NCI-H2081 (cell line): ENCODE results near the gene MPZL1.

Experiments used
- DNase-seq, 2 experiments: peaks; one replicate each; lab custom pipeline; 2025; lab: John Stamatoyannopoulos, UW

Gene MPZL1

DNA sequence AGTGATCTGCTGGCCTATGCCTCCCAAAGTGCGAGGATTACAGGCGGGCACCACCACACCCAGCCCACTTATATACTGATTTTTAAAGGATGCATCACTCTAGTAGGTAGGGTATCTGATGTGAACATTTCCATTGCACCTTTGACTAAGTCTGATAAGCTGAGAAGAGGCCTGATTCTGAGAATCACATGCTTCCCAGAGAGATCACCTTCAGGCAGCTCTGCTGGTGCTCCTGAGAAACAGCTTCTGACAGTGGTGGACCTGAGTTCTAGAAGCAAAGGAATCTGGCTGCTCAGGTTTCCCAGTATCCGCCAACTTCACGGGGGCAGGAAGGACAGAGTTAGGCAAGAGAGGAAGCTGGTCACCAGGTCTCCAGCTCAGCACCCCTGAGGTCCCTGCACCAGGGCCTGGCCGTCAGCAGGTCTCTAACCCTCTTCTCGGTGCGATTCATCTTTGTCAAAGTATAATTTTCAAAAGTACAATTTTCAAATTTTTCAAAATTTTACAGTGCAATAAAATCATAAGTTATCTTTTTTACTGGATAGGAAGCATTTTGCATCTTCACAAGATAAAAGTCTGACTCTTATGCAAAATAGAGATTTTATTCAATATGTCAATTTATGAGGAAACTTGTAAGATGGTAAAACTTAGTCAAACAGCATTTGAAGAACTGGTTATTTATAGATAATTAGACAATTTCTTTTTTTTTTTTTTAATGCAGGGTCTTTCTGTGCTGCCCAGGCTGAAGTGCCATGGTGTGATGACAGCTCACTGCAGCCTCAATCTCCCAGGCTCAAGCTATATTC is 25.8 kb upstream of the MPZL1 start:
- DNase-seq, result no peak

DNA sequence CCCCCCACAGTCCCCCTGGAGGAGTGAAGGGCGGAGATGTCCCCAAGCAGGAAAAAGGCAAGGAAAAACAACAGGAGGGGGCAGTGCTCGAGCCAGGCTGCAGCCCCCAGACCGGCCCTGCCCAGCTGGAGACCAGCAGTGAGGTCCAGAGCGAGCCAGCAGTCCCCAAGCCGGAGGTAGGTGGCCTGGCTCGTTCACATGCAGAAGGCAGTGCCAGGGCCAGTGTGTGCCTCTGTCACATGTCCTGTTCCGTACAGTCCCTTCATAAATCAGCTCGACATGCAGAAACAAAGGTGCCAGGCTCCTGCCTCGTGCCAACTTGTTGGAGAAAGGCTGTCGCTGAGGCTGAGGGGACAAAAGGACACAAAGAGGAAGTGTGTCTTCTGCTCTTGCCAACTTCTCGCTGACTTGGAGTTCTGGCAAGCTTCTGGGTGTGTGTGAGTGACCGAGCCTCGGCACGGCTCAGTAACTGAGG is 24.1 kb upstream of the MPZL1 start:
- DNase-seq, result peak in 1 of 2 experiments; percentile 17

DNA sequence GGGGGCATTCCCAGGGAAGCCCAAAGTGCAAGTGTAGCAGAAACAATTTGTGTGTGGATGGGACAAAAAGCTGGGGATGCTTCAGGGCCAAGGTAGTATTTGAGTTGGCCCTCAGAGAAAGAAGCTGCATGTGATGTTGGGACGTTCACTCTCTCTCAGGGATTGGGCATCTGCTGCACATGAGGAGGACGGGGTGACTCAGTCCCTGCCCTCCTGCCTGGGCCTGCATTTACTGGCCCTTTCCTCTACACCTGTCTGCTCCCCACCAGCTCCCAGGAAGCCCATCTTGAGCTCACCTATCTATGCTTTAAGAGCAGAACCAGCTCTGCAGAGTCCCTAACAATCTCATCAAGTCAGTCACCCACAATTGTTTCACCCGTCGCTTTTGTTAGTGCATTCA is 23.5 kb upstream of the MPZL1 start:
- DNase-seq, result no peak

DNA sequence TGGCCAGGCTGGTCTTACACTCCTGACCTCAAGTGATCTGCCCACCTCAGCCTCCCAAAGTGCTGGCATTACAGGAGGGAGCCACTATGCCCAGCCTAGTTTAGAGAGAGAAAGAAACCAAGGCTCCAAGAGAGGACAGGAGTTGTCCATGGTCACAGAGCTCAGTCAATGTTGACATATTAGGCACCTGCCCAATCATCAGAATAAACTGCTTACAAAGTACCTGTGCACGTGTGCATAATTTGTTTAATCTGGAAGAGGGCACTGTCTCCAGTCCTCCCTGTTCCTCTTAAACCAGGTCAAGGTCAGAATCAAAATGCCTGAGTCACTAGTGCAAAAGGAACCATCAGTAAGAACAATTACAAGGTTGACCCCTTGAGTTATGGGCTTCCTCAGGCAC is 20.3 kb upstream of the MPZL1 start:
- no peak for DNase-seq

DNA sequence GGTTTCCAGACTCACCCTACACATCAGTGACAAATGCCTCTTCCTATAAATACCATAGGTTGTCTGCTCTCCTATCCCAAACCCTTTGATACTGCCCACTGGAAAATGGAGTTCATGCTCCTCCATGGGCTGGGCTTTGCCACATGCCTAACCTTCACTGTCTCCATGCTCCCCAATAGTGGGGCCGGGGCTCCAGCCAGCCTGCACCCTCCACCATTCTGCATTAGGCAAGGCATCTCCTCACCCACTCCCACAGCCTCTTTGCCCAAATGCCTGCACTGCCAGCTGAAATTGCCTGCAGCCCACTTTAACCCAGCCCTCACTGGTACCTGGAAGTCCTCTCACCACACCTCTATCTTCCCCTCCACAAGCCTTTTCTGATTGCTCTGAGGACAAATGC is 18.2 kb upstream of the MPZL1 start:
- no peak for DNase-seq

DNA sequence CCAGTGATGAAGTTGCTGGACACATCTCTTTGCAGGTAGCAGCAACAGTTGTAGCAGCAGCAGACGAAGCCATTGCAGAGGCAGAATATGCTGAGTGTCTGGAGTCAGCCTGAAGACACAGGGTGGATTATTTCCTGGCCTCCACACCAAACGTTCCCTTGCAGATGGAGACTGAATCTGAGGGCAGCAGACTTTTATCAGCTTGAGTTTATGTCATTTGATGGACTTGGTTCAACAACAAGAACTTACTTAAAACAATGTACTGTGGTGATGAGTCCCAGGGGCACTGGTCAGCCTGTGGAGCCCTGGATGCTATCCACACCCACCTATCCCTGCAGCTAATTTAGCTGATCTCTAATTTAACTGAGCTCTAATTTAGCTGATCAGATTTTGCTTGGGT is 17.1 kb upstream of the MPZL1 start:
- no peak for DNase-seq

DNA sequence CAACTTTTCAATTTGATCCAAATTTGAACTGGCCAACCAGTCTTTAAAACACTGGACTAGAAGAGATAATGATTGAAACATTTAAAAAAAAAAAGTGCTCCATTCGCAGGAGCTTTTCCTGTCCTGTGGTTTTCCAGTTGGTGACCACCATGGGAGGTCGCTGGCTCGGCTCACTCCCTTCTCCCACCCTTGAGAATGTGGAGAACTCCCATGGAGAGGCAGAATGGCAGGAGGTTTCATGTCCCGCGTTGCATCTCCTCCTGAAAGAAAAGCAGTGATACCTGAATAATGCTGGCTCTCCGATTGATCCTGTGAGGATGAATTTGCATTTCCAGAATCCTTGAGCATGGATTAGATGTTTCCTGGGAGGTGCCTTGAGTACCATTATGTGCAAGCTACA is 16.5 kb upstream of the MPZL1 start:
- no peak for DNase-seq

DNA sequence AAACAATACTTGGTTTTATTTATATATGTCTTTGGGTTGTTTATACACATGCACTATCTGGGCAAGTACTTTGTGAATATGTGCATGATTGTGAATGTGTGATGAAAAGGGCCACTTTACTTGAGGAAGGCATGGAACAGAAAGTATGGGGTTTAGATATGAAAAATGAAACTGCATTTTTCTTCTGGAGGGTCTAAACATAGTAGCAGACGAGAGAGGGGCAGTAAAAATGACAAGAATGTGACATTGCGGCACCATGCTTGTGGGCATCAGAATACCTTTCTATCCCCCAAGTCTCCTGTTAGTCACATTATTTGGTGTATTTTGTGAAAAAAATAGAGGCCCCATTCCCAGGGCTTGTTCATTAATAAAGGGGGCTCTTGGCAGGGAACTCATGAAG is 15.4 kb upstream of the MPZL1 start:
- DNase-seq, result no peak

DNA sequence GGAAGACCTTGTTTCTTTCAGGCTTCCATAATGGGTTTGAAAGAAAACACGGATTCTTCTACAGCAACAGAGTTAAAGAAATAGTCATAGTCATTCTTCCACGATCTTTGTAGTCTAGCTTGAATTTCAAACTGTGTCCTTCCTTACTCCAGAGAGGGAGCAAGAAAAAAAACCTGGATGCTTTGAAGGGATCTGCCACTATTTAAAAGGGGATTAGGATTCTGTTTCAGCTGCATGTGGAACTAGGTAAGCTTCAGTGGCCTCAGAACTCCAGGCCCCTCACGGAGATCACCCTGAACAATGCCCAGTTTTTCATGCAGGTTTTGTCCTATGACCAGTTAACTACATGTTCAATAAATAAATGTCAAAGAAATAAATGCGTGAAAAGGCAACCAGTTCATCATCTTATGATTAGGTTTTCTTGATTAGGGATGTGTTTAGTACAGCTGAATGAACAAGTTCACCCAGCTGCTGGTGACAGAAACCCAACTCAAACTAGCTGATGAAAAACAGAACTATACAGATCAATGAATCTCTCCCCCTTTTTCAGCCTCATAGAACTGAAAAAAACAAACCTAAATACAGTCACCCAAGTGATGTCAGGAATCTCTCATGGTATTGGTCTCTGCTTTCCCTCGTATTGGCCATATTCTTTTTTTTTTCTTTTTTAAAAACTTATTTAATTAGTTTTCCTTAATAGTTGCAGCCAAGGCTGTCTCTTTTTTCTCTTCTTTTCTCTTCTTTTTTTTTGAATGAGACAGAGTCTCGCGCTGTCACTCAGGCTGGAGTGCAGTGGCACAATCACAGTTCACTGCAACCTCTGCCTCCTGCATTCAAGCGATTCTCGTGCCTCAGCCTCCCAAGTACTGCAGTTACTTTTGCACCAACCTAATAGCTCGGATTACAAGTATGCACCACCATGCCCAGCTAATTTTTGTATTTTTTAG is 14.6 kb upstream of the MPZL1 start:
- no peak for DNase-seq

DNA sequence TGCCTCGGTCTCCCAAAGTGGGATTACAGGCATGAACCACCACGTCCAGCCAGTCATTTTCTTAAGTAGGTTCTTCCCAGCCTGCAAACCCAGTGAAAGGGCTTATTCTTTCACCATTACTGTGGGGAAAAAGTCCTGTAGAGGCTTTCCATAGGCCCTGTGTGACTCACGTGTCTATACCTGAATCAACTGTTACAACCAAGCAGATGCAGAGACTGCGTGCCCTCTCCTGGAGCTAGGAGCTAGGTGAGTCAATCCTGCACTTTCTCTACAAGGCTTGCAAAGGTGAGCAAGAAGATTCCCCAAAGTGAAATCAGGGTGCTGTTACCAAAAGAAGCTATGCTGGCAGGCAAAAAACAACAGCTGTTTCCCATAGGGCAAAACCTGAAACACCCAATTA is 13.8 kb upstream of the MPZL1 start:
- DNase-seq, result no peak

DNA sequence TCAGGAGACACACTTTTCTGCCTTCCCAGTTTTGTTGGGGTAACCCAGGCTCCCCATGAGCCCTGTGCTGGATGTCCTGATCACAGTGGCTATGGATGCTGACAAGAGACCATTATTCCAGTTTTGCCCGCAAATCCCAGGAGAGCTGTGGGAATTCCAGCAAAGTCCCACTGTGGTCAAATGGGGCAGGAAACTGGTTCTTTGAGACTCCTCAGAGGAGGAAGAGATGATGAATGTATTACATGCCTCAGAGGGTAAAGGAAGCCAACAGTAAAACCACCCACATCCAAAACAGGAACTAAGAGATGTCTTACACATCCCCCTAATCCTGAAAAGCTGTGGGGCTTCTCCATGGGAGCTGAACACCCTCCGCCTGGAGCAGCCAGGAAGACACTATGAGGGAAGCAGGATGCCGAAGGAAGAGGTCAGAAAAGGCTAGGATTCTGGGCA is 12.8 kb upstream of the MPZL1 start:
- DNase-seq, result no peak

DNA sequence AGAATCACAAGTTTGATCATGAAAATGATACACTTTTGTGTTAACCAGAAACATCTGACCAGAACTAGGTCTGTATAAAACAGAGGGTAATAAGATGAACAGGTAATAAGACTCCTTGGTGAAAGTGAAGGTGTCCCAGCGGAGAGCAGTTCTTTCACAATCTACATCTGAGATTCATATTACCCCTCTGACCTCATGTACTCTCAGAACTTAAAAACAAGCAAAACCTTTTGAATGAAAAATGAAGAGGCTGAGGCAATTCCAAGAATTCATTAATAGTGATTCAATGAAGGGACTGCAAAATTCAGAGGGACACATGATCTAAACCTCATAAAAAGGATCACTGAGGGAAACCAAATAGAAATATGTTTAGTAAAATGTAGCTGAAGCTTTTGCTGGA is 10.9 kb upstream of the MPZL1 start:
- DNase-seq, result no peak

DNA sequence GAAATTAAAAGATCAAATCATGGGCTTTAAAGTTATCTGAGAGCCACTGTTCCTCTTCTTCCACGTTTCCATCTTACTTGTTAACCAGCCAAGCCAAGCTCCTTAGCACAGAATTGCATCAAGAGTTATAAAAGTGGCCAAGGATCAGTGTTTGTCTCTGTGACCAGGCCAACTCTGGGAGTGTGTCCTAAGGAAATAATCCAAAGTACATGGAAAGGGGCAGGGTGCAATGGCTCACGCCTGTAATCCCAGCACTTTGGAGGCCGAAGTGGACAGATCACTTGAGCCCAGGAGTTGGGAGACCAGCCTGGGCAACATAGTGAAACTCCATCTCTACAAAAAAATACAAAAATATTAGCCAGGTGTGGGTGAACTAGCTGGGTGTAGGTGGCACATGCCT is 10.0 kb upstream of the MPZL1 start:
- no peak for DNase-seq

DNA sequence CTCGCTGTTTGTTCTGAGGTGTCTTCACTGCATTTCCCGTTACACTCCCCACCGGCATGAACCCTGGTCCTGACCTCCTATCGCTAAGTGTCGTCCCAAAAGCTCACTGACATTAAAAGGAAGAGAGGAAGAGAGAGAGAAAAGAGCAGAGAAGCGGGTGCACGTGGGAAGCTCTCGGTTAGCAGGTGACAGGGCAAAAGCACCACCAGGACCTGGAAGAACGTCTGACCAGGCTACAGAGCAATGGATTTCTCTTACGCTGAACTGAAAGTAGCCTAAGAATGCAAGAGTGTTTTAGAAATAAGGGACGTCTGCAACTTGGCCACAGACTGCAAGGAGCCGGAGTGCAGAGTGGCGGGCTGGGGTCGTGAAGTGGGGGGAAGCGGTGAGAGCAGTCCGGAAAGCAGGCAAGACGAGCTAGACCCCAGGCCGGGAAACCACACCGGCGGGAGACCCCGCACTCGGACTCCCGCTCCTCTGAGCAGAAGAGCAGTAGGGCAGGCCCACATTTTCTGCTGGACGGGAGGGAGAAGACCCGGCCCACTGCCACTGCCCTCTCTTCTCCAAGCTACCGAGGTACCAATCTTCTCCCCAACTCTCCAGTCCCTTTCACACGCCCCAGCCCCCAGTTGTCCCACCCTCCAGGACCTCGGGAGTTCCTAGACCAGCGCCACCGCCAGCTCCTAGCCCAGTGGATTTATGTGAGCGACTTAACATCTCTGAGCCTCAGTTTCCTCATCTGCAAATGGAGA is 8.3 kb upstream of the MPZL1 start:
- DNase-seq, result no peak

DNA sequence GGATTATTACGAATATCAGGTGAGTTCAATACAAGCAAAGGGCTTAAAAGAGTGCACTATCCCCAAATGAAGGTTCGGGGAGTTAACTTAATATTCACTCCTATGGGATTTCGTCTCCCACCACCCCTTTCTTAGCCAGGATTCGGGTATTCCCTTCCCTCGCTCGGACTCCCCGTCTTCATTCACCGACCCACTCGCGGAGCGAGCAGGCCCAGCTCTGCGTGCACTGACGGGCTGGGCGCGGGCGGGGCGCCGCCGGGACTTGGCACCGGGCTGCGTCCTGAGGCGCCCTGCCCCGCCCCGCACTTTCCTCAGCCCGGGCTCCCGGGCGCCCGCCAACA is 7.7 kb upstream of the MPZL1 start:
- no peak for DNase-seq

DNA sequence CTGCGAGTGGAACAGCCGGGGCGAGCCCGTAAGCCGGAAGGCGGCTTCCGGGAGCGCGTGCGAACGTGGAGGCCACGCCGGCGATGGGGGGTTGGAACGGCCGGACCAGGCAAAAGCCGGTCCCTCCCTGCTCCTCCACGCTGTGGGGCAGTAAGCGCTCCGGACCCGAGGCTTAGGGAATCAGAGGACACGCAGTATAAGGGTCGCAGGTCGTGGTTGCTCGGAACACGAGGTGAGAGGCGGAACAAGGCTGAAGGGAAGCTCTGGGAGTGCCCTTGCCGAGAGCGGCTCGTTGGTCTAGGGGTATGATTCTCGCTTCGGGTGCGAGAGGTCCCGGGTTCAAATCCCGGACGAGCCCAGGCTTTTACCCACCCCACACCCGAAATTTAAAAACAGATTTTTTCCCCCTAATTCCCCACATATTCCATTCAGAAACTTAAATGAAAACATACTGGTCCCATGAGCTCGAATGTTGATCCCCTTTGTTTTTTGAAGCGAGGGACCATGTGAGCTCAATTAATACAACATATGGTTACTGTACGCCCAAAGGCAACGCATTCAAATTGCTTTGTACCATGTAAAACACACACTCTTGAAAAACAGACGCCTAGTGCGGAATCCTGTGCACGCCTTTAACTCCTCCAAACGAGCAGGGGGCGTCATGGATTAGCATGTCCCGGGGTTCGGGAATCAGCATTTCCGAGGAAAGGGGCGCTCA is 7.2 kb upstream of the MPZL1 start:
- DNase-seq, result peak; percentile 86

DNA sequence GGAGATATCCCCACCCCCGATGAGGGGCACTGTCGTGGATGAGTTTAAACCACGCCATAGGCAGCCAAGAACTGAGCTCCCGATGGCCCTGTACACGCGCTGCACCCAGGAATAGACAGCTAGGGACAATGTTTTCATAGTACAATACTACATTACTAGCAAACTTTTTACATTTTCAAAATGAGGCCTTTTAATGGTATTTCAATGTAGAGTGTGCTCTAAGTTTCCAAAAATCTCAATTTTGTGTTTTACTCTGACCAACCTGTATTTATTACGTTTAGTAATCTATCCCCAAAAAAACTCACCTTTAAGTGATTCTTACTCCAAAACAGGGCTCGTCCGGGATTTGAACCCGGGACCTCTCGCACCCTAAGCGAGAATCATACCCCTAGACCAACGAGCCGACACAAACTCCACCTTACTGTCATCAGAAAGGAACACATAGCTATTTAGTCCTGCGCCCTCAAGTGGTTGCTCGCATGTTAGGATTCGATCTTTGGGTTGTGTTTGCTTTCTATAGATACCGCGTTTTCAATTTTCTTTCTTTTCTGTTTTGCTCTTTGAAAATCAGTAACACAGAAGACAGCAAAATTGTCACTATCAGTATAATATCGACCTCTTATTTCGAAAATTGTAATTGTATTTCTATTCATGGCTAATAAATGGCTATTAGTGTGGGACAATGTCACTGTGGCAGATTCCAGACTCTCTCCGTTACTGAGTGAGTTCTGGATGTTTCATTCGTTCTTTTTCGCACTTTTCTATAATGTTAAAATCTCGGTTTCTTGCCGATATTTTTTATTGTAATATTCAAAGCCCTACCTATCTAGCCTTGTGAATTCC is 6.4 kb upstream of the MPZL1 start:
- DNase-seq, result peak; percentile 88 to 91

DNA sequence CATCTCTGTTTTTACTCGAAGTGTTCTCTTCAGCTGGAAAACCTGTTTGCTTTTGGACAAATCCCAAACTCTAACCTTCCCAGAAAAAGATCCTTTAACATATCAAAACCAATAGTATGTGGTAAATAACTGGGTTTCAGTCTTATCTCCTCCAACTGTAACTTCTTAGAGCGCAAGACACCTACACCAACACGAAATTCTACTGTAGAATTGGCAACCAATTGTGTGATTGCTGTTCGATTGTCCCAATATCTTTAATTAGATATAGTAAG is 5.8 kb upstream of the MPZL1 start:
- DNase-seq, result no peak

DNA sequence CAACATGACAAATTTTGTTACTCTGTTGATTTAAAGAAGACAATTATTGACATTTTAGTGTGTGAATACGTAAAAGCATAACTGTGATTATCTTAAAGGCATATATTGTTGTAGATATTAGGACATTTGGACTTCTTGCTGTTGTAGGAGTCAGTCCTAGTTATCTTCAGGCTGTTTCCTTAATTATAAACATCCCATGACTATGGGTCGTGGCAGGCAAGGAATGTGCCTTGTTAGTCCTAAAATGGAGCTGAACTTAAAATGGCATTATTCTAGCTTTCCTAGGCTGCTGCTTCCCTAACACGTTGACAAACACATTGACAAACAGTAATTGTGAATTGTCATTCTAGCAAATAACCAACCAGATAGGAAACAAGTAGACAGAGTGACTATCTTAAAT is 4.4 kb upstream of the MPZL1 start:
- DNase-seq, result no peak

DNA sequence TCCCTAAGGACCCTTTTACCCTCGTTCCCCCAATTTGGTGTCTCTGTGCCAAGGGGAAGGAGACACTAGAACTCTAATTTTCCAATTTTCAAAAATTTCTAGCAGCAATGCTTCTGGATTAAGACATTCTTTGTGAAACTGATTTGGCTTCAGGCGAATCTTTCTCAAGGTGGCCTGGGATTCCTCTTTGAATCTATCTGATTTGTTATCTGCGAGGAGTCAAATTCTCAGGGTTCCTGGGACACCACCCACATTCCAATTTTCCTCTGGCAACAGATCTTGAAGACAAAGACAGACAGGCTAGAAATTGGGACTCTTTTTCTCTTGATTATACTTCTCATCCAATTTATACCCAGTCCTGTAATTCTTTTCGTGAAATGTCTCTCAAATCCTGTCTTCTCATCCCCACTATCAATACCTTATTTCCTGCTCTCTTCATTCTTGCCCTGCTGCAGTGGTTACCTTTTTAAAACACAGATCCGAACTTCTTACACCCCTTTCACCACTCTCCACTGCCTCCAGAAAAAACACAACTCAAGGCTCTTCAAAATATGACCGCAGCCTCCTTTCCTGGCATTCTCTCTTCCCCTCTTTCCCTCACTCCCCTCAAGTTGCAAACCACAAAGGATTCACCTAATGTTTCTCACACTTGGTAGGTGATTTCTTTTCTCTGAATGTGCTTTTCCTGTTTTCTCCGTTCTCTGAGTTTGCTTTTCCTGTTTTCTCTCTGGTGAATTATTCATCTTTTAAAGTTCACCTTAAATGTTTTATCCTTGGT is 2.7 kb upstream of the MPZL1 start:
- DNase-seq, result no peak
